Fibroblast of lung (primary cell): ENCODE data around the gene TPO. TPM values are rescaled to one million over a fixed set of nuclear protein-coding genes. Genes with fewer than 3 reads are reported as not detected.

Experiments
- DNase-seq, 2 donors: peaks; one replicate each; pipeline versions ENCODE4 v3.0.0 to v3.0.0-alpha.2; 2010; ENCODE audit warnings: low read depth in 2 of 2
- H2AFZ ChIP-seq: 2 replicates; pipeline ENCODE4 v1.5.1; 2012; ENCODE audit warnings: low read length, control low read depth, inconsistent platforms
- H3K27ac ChIP-seq: 2 replicates; pipeline ENCODE4 v1.5.1; 2011; ENCODE audit warnings: low read length, control low read depth; ENCODE audit not compliant: insufficient read depth
- H3K27me3 ChIP-seq: 2 replicates; pipeline ENCODE4 v1.5.1; 2011; ENCODE audit warnings: mild to moderate bottlenecking, low read length; ENCODE audit not compliant: control insufficient read depth, insufficient read depth
- H3K36me3 ChIP-seq: 2 replicates; pipeline ENCODE4 v1.5.1; 2011; ENCODE audit warnings: low read length; ENCODE audit not compliant: control insufficient read depth, insufficient read depth
- H3K4me1 ChIP-seq: 2 replicates; pipeline ENCODE4 v1.5.1; 2011; ENCODE audit warnings: low read length; ENCODE audit not compliant: control insufficient read depth, insufficient read depth; ENCODE audit errors: extremely low read depth
- H3K4me2 ChIP-seq: 2 replicates; pipeline ENCODE4 v1.5.1; 2011; ENCODE audit warnings: low read length, control low read depth; ENCODE audit not compliant: insufficient read depth; ENCODE audit errors: extremely low read depth
- H3K4me3 ChIP-seq, 4 experiments: fragments of 200-600 bp in 1 of 4; sonication (generic) in 1 of 4; replicated peaks in 1 of 4; 2 replicates each; pipeline ENCODE4 v1.5.1; 2011 to 2016; ENCODE audit warnings: low read length in 4 of 4, low read depth in 3 of 4, mild to moderate bottlenecking in 3 of 4, control low read depth in 2 of 4, inconsistent platforms in 1 of 4, mixed read lengths in 1 of 4; ENCODE audit not compliant: insufficient read depth in 1 of 4; ENCODE audit errors: control extremely low read depth in 1 of 4
- H3K79me2 ChIP-seq: 2 replicates; pipeline ENCODE4 v1.5.1; 2012; ENCODE audit warnings: mild to moderate bottlenecking, low read length, inconsistent platforms; ENCODE audit not compliant: control insufficient read depth, insufficient read depth
- H3K9ac ChIP-seq: 2 replicates; pipeline ENCODE4 v1.5.1; 2011; ENCODE audit warnings: mild to moderate bottlenecking, low read length, control low read depth; ENCODE audit not compliant: insufficient read depth
- H3K9me3 ChIP-seq: 2 replicates; pipeline ENCODE4 v1.5.1; 2012; ENCODE audit warnings: low read depth, low read length; ENCODE audit not compliant: control insufficient read depth, insufficient read depth
- H4K20me1 ChIP-seq: 2 replicates; pipeline ENCODE4 v1.5.1; 2011; ENCODE audit warnings: low read length; ENCODE audit not compliant: control insufficient read depth, insufficient read depth; ENCODE audit errors: extremely low read depth
- EZH2 ChIP-seq: IDR thresholded peaks from 2 replicates; pipeline ENCODE4 v1.5.1; 2012; ENCODE audit warnings: low read length, control low read depth, mild to moderate bottlenecking; ENCODE audit errors: missing control alignments
- polyA plus RNA-seq, 2 donors: library from polyadenylated mRNA; depleted of rRNA in 1 of 2; stranded (reverse) in 1 of 2; unstranded in 1 of 2; fragments of >200 nt; gene quantifications; 2 replicates each; pipeline ENCODE4 v1.2.1, GENCODE V29; 2011 to 2012; ENCODE audit warnings: missing spikeins in 1 of 2
- total RNA-seq: library from RNA; depleted of rRNA; stranded (reverse); fragments of >200 nt; gene quantifications from 2 replicates; pipeline ENCODE4 v1.2.1, GENCODE V29; 2014
- TF ChIP-seq, protein P1 (sequence below), 2 donors: IDR thresholded peaks in 1 of 2; conservative IDR thresholded peaks in 1 of 2; 1 replicate in 1 of 2; 2 replicates in 1 of 2; pipeline ENCODE4 v1.5.1; 2011 to 2012; ENCODE audit warnings: low read length in 2 of 2, control low read depth in 1 of 2, inconsistent platforms in 1 of 2, low read depth in 1 of 2, mild to moderate bottlenecking in 1 of 2

TPO gene
- total and polyA plus RNA-seq, 2 donors (not counting 1 experiment from before 2014, with no cell fraction given) = not detected

DNA sequence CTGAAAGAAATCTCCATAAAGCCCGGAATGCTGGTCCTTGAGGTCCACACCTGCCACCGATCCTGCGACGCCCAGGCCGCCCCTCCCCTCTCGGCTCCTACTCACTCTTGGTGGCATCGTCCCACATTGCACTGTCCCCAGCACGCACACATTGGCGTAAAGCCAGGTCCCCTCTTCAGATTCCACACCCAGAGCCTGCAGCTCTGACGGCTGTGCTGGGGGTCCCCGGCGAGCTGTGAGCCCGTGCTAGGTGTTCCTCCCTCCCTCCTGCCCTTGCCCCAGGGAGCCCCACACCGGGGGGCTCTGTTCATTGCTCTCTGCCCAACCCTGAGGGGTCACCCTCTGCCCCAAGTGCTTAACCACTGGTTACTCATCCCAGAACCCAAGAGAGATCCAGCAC is 8.5 kb downstream of the TPO start:
- DNase-seq = no peak
- Histone ChIP-seq H4K20me1 (no peaks in the 10 kb centered on the region), H3K9ac (no peak overlapping the region), H2AFZ (no peak overlapping the region), H3K9me3 (no peaks in the 10 kb centered on the region), H3K27ac (no peak overlapping the region), H3K79me2 (no peaks in the 10 kb centered on the region), H3K27me3 (no peaks in the 10 kb centered on the region), H3K4me2 (no peak overlapping the region), H3K4me1 (no peaks in the 10 kb centered on the region), H3K4me3 (no peak overlapping the region), H3K36me3 (no peaks in the 10 kb centered on the region)
- TF ChIP-seq EZH2 = no peak
- TF ChIP-seq, protein P1, sequence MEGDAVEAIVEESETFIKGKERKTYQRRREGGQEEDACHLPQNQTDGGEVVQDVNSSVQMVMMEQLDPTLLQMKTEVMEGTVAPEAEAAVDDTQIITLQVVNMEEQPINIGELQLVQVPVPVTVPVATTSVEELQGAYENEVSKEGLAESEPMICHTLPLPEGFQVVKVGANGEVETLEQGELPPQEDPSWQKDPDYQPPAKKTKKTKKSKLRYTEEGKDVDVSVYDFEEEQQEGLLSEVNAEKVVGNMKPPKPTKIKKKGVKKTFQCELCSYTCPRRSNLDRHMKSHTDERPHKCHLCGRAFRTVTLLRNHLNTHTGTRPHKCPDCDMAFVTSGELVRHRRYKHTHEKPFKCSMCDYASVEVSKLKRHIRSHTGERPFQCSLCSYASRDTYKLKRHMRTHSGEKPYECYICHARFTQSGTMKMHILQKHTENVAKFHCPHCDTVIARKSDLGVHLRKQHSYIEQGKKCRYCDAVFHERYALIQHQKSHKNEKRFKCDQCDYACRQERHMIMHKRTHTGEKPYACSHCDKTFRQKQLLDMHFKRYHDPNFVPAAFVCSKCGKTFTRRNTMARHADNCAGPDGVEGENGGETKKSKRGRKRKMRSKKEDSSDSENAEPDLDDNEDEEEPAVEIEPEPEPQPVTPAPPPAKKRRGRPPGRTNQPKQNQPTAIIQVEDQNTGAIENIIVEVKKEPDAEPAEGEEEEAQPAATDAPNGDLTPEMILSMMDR (conservative IDR thresholded peaks at IDR 0.05 in 1 of 2, IDR thresholded peaks at IDR 0.05 in 1 of 2; ENCODE audit: low read depth in 1 of 2, low read length in 2 of 2) = no peak

DNA sequence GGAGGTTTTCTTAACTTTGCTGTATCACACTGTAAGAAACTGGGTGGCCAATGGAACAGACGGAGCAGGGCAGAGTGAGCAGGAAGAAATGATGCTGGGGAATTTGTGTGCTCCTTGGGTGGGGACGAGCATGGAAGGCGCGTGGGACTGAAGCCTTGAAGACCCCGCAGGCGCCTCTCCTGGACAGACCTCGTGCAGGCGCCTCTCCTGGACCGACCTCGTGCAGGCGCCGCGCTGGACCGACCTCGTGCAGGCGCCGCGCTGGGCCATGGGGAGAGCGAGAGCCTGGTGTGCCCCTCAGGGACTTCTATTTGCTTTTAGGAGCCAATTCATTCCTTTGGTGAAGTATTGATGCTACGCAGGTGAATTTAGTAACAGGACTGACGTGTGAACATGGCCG is 8.9 kb downstream of the TPO start:
- Histone ChIP-seq H2AFZ (no peak overlapping the region), H3K4me2 (no peak overlapping the region), H3K79me2 (no peaks in the 10 kb centered on the region), H3K9ac (no peak overlapping the region), H3K9me3 (no peaks in the 10 kb centered on the region), H3K36me3 (no peaks in the 10 kb centered on the region), H3K27me3 (no peaks in the 10 kb centered on the region), H3K4me1 (no peaks in the 10 kb centered on the region), H3K27ac (no peak overlapping the region), H3K4me3 (no peak overlapping the region), H4K20me1 (no peaks in the 10 kb centered on the region)
- DNase-seq = no peak
- no peak for TF ChIP-seq EZH2
- TF ChIP-seq, protein P1 (conservative IDR thresholded peaks at IDR 0.05 in 1 of 2, IDR thresholded peaks at IDR 0.05 in 1 of 2; ENCODE audit: low read depth in 1 of 2, low read length in 2 of 2) = no peak

DNA sequence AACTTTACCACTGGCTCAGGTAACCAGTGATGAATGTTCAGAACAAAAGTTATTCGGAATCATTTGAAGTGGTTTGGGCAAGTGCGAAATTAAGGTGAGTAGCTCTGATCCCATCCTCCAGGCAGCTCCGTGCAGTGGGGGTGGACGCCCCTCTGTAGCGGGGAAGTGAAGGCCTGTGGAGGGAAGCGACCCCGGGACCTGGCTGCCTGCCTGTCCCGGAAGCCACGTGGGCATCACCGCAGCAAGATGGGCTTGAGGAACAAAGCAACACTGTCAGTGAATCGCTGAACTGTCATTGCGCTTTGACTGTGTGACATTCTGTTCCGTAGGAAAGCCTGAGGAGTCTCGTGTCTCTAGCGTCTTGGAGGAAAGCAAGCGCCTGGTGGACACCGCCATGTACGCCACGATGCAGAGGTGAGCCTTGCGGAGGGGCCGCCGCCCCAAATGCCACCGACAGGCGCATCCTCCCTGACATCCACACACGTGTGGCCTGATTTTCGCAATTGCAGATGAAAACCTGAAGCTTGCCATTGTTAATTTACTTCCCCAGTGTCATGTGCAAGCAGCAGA is 9.5 kb downstream of the TPO start:
- Histone ChIP-seq H3K36me3 (no peaks in the 10 kb centered on the region), H3K4me2 (no peak overlapping the region), H2AFZ (no peak overlapping the region), H3K79me2 (no peaks in the 10 kb centered on the region), H3K9ac (no peak overlapping the region), H4K20me1 (no peaks in the 10 kb centered on the region), H3K27me3 (no peaks in the 10 kb centered on the region), H3K9me3 (no peaks in the 10 kb centered on the region), H3K4me3 (no peak overlapping the region), H3K4me1 (no peaks in the 10 kb centered on the region), H3K27ac (no peak overlapping the region)
- no peak for DNase-seq
- no peak for TF ChIP-seq EZH2
- TF ChIP-seq, protein P1 (conservative IDR thresholded peaks at IDR 0.05 in 1 of 2, IDR thresholded peaks at IDR 0.05 in 1 of 2; ENCODE audit: low read depth in 1 of 2, low read length in 2 of 2) = no peak
